Hematopoietic multipotent progenitor cell treated with erythropoietin and hydrocortisone succinate and interleukin-3 and kit ligand, for 6 days (in vitro differentiated cells): ENCODE data around the gene IL1RAPL2.

Source experiments
- DNase-seq: peaks from one replicate; pipeline ENCODE4 v3.0.0-alpha.2; 2015

The IL1RAPL2 gene

DNA sequence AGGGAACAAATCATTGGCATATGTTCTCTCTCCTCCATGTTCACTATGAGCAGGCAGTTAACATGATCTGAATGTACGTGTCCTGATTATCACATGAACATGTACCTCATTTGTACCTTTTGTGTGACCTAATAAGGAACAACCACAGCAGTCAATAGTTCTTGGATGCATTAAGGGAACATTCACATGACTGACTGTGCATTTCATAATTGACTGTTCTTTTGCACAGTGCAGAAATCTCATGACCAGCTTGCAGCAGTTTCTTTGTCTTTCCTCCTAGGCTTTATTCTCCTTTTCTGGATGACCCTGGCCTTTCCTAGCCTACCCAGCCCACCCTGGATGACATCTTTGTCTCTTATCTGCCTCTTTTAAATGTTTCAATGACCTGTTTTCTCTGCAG lies 711.1 kb downstream of the IL1RAPL2 start:
- no peak for DNase-seq

DNA sequence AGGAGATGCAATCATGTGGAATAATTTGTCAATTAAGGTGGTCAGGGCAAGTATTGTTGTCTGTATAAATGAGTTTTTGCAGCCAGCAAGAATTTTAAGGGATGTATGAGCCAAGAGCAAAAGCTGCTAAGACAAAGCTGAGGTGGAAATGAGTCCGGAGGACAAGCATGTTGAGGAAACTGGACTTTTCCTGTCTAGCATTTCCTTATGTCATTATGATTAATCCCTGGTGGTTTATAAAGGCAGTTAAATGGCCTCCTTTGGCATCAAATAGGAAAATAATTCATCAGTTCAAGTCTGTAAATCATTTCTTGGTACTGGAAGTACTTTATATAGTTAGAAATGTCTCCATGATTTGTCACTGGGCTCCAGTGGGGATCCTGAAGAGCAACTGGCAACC lies 716.1 kb downstream of the IL1RAPL2 start:
- DNase-seq: no peak

- DNase-seq: no peak
Measured at GRCh38 chrX:105297041-105297440, 731.0 kb downstream of the IL1RAPL2 start.

DNA sequence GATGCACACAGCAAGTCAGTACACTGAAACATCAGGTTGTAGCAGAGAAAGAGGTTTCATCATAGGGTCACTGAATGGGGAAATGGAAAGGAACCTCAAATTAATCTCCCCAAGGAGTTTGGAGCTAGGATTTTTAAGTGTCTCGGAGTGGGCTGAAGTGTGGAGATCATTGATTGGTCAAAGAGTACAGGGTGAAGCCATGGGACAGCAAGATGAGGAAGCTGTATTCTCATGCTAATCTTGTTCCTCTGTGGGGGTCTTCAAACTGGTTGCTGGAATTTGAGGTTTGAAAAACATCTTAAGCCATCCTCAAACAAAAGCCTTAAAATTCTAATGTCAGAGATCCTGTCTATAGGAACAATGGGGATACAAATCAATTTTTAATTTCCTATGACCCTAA lies 733.3 kb downstream of the IL1RAPL2 start:
- DNase-seq: no peak

DNA sequence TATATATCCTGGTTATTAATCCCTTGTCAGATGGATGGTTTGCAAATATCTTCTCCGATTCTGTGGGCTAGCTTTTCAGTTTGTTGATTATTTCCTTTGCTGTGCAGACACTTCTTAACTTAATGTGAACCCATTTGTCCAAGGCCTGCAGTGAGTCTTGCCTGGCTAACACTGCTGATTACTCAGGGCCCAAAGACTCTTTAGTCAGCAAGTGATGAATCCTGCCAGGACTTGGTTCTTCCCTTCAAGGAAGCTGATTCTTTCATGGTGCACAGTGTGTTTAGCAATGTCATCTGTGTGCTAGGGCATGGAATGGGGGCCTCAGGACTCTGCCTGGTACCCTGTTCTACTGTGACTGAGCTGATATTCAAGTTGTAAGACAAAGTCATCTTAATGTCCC lies 736.2 kb downstream of the IL1RAPL2 start:
- DNase-seq: no peak

GRCh38 chrX:105307762-105308161 lies 741.8 kb downstream of the IL1RAPL2 start:
- DNase-seq: no peak

DNA sequence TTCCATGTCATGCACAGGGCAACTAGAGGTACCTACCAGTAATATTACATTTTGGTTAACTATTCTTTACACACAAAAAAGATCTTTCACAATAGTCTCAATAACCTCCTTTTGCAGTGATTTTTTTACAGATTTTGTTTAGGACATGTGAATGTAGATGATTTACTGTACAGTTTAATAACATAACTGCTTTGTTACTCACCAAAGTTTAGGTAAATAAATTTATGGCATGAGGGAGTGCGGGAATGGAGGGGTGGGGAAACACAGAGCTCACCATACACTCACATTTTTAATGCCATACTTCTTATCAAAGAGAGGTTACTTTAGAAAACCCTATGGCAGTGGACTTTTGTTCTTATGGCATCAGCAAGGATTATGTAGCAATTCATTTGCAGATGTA lies 747.6 kb downstream of the IL1RAPL2 start:
- no peak for DNase-seq

DNA sequence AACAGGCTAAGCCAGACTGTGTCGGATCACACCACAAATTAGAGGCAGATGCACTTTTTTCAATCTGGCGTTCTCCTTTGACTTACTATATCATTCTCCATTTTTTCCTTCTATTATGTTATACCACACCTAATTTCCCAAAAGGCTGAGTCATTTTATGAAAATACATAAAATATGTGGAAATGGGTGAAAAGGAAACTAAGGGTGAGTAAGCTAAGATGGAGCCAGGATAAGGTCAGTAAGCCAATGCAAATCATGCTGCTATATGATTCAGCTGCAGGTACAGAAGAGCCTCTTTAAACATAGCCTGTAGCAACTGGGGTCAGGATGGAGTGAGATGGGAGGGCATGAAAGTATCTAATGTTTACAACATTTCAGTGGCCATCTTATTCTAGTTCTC lies 748.5 kb downstream of the IL1RAPL2 start:
- DNase-seq: no peak

DNA sequence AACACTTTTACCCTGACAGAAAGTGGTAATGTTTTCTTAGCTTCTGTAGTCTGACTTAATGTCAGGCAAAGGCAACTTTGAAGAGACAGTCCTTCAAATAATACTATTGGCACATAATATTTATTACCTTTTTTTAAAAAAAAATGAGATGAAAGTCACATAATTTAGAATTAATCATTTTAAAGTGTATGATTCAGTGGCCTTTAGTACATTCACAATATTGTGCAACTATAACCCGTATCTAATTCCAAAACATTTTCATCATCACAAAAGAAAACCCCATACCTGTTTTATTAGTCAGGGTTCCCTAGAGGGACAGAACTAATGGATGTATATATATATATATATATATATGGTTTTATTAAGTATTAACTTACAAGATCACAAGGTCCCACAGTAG lies 749.2 kb downstream of the IL1RAPL2 start:
- no peak for DNase-seq

GRCh38 chrX:105317117-105317516 lies 751.1 kb downstream of the IL1RAPL2 start:
- DNase-seq: no peak

DNA sequence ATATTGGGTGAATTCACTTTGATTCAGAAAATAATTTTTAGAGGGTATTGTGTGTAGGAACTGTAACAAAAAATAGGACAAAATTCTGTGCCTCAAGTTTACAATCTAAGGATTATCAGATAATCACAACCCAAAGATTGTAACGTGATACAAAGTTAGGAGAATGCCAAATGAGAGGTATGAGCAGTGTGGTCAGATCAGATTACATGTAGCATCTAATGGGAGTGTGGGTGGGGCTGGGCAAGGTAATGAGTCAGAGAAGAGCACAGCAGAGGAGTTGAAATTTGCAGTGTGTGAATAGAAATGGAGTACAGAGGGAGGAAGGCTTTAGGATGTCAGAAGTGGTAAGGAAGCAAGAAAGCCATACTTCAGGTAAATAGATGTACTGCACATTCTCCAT lies 757.9 kb downstream of the IL1RAPL2 start:
- no peak for DNase-seq

- DNase-seq: no peak
Measured at GRCh38 chrX:105328773-105329172, 762.8 kb downstream of the IL1RAPL2 start.

- no peak for DNase-seq
Measured at GRCh38 chrX:105331244-105331643, 765.2 kb downstream of the IL1RAPL2 start.

DNA sequence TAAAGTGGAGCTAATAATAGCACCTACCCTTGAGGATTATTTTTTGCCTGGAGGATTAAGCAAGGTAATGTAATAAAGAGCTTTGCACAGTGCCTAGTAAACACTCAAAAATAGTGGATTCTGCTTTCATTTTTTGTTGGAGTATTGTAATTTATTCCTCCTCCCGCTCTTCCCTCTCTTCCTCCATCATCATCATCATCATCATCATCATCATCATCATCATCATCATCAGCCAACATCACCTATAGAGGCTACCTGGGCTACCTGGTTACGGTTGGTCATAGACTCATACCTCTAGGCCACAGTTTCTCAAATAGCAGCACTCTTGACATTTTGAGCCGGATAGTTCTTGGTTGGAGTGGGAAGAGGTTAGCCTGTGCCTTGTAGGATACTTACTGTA lies 781.4 kb downstream of the IL1RAPL2 start:
- no peak for DNase-seq

DNA sequence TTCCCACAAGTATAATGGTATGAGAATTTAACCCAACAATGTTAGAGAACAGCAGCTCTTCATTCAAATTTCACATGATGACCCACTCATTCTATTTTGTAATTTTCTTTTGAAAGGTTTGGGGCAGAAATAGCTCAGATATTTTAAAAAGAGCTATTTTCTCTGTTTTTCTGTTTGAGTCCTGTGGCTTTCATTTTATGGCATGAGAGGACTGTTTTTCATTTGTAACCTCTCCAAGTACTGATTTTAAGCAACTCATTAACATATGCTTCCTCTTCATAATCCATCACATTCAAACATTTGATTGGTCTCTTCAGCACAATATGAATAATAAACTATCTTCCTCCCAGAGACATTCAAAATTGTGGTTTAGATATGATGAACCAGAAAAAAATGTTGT lies 783.5 kb downstream of the IL1RAPL2 start:
- DNase-seq: no peak

- DNase-seq: no peak
Measured at GRCh38 chrX:105375816-105376215, 809.8 kb downstream of the IL1RAPL2 start.

DNA sequence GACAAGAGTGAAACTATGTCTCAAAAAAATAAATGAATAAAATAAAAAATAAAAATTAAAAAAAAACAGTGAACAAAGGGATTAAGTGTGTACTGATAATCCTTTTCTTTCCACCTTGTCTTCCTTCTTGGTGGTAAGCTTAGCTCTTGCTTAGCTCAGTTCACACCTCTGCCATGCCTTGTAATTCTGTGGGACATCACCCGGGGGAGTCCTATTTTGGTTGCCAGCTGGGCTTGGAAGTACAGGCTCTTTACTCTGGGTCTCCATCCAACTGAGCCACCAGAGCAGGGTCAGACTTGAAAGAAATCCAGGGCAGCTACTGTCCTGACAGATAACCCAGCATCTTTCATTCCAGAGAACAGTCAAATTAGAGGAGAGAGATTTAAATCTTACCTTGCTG lies 858.7 kb downstream of the IL1RAPL2 start:
- DNase-seq: no peak

GRCh38 chrX:105451401-105451800 lies 885.4 kb downstream of the IL1RAPL2 start:
- DNase-seq: no peak

DNA sequence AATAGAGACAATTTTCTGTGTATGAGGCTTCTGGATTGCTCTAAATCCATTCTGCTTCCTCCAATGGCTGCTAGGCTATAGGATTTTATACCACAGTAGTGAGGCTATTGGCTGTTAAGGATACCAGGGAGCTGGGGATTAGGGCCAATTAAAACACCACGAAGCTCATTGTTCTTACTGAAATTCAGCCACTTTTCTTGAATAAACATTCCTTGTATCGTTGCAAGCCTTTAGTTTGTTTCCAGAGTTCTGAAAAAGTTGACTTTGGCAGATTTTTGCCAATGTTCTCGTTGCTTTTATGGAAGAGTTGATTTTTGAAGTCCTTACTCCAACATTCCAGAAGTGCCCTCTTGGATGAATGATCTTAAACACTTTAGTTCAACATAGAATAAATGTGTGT lies 892.8 kb downstream of the IL1RAPL2 start:
- DNase-seq: no peak

GRCh38 chrX:105460376-105460775 lies 894.4 kb downstream of the IL1RAPL2 start:
- DNase-seq: no peak

GRCh38 chrX:105461016-105461415 lies 895.0 kb downstream of the IL1RAPL2 start:
- no peak for DNase-seq

- no peak for DNase-seq
Measured at GRCh38 chrX:105462186-105462585, 896.2 kb downstream of the IL1RAPL2 start.

DNA sequence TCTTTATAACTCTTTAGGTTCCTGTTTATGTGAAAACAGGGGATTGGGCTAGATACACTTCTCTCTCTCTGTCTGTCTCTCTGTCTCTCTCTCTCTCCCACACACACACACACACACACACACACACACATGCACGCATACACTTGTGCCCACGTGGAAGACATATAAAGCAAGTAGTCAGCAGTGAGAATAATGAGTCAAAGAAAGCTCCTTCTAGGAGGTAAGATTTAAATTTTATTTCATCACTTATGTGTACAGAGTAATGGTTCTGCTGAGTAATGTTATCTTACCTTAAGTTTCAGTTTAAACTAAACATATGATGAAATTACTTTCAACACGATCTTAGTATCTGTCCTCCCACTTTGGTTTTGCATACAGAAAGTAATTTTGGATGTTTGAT lies 897.5 kb downstream of the IL1RAPL2 start:
- no peak for DNase-seq

DNA sequence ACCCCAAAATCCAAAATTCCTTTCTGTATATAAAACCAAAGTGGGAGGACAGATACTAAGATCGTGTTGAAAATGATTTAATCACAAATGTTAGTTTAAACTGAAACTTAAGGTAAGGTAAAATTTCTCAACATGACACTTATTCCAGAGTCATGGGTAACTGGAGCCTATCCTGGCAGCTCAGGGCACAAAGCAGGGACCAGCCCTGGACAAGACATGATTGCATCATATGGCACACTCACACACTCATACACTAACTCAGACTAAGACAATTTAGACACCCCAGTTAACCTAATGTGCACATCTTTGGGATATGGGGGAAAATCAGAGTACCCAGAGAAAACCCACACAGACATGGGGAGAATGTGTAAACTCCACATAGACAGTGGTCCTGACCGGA lies 898.6 kb downstream of the IL1RAPL2 start:
- DNase-seq: no peak

DNA sequence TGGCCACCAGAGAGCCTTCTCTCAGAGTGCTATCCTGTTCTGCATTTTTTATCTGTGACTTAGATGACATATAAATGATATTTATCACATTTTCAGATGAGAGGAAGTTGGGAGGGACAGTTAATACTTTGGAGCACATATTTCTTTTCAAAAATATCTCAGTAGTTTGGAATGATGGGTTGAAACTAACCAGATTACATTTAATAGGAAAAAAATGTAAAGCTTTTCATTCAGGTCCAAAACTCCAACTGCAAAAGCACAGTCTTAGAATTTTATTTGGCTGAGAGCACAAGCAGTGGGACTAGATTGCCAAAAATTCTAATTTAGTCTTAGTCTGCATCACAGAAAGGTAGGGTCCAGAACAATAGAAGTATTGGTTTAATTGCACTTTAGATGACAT lies 902.7 kb downstream of the IL1RAPL2 start:
- DNase-seq: no peak

GRCh38 chrX:105471597-105471996 lies 905.6 kb downstream of the IL1RAPL2 start:
- DNase-seq: no peak
